Daoy (cell line): ENCODE measurements around the gene PHYH. TPM values are rescaled to one million over a fixed set of nuclear protein-coding genes. Genes with fewer than 3 reads are reported as not detected.
"Not testable (repeated sequence)": the region's sequence is repeated elsewhere in the genome, so short reads cannot be mapped to it uniquely, and the experiment has no call there.

Experiments
- DNase-seq: peaks from one replicate; pipeline ENCODE4 v3.0.0-alpha.2; 2015; ENCODE audit warnings: low read depth
- total RNA-seq: library from RNA; depleted of rRNA; stranded (reverse); fragments of >200 nt; shearing (Covaris generic); gene quantifications from 2 replicates; pipeline ENCODE4 v1.2.3, GENCODE V29; 2014

Gene PHYH
- total RNA-seq, 1 experiment from 2014 or later, result 1.7 TPM

DNA sequence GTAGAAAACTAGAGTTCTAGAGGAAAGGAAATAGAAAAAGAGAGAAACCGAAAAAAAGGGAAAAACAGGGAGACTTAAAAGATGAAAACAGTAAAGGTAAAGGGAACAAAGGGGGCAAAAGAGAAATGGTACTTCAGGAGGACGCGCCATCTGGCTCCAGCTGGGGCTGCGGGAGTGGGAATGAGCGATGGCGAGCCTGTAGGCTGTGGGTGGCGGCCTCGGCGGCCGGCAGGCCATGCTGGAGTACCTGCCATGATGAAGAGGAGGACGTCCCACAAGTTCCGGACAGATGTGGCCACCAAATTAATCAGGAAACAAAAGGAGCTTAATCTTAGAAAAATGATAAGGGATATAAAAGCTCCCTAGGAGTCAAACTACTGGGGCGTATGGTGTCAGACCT, 21.7 kb upstream of the PHYH start:
- no peak for DNase-seq

DNA sequence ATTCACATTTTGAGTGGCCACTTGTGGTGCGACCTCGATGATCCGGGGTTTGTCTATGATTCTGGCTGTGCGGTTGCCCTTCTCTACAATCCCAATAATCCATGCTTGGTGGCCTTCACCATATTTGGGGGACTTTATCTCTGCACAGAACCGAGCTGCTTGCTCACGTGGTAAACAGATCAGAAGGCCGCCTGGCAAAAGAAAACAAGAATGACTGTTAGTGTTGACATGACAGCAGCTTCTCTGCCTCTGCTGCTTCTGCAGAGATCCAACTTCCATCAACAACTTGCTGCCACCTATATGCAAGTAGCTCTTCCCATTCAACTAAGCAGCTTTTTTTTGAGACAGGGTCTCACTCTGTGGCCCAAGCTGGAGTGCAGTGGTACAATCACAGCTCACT, 19.3 kb upstream of the PHYH start:
- DNase-seq, result no peak

DNA sequence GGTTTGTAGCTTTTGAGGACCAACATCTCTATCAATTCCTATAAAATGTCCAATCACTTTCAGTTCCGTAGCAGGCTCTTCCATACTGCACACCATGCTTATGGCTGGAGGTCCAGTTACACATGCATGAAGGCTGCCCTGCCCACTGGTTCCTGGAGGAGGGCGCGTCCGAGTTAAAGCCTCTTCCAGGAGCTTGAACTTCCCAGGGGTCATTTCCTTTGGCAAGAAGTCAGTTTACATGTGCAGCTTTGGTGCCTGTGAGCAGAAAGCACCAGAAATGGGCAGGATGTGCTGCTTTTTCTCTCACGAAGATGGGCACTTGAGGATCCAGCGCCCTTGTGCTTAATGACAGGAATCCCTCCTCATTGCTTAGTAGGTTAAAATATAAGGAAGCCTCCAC, 17.6 kb upstream of the PHYH start:
- no peak for DNase-seq

DNA sequence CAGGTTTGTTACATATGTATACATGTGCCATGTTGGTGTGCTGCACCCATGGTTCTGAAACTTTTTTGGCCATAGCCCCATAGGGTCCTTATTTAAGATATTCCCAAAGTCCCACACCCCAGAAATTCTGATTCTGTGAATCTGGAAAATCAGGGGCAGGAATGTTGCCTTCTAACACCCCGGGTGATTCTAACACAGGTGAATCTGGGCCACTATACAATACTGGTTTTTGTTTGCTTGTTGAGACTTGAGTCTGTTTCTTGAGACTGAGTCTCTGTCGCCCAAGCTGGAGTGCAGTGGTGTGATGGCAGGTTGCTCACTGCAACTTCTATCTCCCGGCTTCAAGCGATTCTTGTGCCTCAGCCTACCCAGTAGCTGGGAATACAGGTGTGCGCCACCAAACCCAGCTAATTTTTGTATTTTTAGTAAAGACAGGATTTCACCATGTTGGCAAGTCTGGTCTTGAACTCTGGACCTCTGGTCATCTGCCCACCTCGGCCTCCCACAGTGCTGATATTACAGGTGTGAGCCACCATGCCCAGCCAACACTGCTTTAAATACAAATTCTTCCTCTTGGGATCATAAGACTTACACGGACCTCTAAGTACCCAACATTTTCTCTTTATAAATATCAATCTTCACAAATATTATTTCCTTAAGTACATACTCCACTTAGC, 16.9 kb upstream of the PHYH start:
- no peak for DNase-seq

DNA sequence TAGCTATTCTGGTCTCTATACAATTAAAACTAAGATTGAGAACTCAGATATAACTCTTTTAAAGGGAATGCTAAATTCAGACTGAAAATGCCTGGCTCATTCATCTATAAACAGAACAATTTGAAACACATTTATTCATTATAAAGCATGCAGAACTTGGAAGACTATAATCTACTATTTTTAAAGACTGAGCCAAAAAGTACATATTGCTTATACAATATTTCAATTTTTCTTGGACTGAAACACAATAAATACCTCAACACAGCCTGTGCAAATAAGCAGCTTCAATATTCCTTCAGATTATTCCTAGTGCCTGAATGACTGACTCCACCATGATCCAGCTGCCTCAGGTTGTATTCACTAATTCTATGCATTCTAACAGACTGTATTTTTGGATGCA, 15.5 kb upstream of the PHYH start:
- no peak for DNase-seq

DNA sequence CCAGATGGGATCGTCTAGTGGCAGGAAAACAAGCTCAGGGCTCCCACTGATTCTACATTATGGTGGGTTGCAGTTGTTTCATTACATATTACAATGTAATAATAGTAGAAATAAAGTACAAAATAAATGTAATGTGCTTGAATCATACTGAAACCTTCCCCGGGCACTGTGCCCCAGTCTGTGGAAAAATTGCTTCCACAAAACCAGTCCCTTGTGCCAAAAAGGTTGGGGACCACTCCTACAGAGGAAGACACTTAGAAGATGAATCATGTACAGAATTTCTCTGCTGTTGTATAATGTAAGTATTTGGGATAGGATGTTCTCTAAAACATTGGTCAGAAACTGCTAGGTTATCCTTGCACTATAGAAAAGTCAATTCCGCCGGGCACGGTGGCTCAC, 11.3 kb upstream of the PHYH start:
- no peak for DNase-seq

DNA sequence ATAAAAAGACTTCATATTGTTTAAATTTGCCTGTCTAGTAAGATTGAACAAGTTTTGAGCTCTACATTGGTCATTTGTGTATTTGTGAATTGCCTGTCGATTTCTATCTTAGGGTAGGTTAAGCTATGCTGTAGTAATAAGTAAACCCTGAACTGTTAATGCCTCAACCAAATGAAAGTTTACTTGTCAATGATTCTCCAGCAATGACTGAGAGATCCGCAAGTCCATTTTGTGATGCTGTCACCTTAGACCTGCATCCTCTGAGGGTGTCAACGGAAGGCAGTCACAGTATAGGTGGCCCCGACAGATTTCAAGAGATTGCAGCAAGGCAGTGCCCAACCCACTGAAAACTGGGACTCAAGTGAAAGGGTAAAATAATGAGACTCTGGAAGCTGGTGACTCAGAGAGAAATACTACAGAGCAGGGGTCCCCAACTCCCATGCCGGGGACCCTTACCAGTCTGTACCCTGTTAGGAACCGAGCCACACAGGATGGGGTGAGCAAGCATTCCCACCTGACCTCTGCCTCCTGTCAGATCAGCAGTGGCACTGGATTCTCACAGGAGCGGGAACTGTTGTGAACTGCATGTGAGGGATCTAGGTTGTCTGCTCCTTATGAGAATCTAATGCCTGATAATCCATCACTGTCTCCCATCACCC, 10.8 kb upstream of the PHYH start:
- DNase-seq, result no peak

DNA sequence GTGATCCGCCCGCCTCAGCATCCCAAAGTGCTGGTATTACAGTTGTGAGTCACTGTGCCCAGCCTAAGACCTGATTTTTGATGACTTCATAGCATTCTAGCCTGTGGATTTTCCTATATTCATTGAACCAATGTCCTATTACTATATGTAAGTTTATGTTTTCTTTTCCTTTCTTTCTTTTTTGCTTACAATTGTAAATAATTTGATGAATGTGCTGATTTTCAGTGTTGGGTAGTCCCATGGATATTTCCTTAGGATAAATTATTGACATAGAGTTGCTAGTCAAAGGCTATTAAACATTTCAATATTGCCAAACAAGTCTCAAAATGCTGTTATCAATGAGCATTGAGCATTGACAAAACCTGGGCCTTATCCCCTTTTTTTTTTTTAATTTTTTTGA, 9.9 kb upstream of the PHYH start:
- no peak for DNase-seq

DNA sequence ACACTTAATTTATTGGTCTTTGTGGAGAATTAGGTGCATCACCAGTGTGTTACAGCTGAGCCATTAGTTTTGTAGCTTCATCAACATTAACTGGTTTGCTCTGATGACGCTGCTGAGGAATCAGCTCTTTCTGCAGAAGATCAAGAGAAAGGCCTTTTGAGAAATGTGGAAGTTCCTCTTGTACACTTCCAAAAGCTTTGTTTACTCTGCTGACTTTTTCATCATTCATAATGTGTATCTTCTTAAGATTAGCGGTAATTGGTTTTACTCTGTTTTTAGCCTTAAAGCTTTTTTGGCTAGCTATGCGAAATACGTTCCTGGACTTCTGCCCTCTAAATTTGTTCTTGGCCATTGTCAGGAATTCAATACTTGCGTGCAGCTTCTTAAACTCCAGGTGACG, 8.2 kb upstream of the PHYH start:
- DNase-seq, result no peak

DNA sequence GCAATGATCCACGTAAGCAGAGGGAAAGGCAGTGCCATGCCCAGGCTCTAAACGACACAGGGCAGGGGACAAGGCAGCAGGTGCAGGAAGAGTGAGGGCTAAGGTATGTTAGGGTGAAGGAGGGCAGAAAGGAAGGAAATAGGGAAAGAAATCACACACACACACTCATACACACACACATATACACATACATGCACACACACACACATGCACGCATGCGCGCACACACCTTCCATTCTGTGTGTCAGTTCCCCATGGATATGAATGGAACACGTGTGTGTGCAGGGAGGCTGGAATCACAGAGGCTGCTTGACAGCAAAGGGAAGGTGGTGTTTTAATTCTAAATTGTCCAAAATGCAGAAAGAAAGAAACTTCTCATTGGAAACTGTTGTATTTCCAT, 6.2 kb upstream of the PHYH start:
- DNase-seq, result no peak

DNA sequence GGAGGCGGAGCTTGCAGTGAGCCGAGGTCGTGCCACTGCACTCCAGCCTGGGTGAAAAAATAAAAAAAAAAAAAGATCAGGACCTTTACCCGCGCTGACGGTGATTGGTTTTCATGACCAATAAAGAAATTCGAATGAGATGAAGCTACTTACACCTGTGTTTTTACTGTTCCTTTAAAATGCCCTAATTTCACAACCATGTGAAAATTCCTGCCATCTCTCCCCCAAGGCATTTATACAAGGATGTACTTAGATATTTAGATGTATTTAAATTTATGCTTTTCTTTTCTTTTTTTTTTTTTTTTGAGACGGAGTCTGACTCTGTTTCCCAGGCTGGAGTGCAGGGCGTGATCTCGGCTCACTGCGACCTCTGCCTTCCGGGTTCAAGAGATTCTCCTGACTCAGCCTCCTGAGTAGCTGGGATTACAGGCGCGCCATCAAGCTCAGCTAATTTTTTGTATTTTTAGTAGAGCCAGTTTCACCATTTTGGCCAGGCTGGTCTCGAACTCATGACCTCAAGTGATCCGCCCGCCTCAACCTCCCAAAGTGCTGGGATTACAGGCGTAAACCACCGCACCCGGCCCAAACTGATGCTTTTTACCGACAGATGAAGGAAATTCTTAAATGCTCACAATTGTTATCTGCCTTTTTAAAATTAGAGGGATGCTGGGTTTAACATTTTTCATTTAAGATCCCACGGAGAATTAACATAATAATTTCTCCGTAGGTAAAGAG, 3.1 kb upstream of the PHYH start:
- DNase-seq, result no peak

DNA sequence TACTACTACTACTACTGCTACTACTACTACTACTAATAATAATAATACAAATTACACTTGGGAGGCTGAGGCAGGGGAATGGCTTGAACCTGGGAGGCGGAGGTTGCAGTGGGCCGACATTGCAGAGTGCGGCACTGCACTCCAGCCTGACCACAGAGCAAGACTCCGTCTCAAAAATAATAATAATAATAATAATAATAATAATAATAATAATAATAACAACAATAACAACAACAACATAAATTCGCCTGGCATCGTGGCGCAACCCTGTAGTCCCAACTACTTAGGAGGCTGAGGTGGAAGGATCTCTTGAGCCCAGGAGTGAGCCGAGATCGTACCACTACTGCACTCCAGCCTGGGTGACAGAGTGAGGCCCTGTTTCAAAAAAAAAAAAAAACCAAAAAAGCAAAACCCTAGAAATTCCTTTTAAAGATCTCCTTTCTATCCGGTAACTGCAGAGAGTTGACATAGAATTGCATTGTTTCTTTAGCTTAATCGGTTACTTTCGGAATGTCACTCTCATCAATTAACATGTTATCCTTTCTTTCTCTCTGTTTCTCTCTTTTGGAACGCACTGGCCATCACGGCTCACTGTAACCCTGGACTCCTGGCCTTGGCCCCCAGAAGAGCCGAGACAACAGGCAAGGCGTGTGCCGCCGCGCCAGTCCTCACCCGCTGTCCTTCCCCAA, 972 bp downstream of the PHYH start:
- no peak for DNase-seq

DNA sequence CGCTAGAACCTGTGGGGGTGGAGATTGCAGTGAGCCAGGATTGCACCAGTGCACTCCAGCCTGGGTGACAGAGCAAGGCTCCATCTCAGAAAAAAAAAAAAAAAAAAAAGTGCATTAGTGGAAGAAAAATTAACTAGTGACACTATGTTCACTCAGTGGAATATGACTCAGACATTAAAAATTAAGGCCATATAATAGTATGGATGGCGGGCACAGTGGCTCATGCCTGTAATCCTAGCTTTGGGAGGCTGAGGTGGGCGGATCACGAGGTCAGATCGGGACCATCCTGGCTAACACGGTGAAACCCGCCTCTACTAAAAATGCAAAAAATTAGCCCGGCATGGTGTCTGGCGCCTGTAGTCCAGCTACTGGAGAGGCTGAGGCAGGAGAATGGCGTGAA, 3.4 kb downstream of the PHYH start:
- DNase-seq, result no peak

DNA sequence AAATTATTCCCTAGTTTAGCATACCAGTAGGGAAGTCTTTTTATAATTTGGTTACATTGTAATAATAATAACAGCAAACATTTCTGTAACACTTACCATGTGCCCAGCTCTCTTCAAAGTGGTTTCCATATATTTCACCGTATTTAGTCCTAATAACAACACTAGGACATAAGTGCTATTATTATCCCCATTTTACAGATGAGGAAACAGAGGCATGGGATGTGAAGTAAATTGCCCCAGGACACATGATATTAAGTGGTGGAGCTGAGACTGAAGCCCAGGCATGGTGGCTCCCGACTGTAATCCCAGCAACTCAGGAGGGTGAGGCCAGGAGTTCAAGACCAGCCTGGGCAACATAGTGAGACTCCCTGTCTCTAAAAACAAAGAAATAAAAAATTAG, 5.1 kb downstream of the PHYH start:
- no peak for DNase-seq

DNA sequence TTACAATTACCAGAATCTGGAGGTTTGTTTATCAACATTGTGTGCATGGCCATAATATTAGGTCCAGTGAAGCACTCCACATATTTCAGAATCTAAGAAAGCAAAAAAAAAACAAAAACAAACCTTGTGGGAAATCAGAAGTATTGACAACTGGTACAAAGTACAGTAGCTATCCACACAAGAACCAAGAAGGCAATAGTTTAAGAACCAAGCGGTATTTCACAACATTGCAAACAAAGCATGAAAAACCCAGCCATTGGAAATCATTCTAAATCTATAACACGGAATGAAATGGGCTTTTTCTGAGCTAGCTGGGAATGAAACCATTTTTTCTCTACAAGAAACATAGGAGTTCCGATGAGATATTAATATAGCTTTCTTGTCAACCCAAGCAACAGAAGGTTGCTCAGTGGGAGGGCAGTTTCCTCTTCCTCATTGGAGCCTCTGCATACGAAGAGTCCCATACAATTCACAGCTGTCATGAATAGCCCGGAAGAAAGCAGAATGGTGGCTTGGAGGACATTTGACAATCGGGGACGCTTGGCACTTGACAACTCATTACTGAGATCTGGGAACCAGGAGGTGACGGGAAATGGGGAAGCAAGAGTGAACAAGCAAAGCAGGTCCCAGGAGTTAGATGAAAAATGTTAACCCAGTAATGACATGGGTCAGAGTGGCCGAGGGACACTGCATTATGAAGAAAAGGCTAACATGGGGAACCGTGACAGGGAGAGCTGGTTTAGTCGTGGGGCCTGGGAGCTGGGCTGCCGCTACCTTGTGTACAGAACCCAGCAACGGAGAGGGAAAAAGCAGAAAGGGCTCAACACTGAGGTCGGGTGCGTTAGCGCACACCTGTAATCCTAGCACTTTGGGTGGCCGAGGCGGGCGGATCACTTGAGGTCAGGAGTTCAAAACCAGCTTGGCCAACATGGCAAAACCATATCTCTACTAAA, 7.8 kb downstream of the PHYH start:
- DNase-seq, result no peak

DNA sequence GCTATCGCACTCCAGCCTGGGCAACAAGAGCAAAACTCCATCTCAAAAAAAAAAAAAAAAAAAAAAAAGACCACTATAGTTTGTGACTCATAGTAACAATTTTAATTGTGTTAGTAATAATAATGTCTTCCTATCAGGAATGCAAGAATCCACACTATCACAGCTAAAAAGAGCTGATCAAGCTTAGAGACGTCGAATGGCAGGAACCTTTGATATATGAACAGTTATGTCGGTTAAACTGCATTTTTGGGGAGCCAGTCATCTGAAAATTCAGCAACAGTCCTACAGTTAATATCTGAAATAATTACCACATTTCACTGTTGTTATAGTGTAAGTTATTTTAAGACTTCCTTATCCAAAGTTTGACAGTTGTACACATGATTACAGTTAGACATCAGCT, 8.8 kb downstream of the PHYH start:
- DNase-seq, result no peak

DNA sequence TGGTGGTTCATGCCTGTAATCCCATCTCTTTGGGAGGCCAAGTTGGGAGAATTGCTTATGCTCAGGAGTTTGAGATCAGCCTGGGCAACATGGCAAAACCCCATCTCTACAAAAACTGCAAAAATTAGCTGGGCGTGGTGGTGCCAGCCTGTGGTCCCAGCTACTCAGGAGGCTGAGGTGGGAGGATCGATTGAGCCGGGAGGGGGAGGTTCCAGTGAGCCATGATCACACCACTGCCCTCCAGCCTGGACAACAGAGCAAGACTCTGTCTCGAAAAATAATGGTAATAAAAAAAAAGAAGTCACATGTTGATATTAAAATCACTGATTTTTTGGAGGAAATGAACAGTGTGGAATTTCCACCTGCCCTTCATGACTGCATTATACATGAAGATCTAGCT, 15.8 kb downstream of the PHYH start:
- DNase-seq, result no peak

DNA sequence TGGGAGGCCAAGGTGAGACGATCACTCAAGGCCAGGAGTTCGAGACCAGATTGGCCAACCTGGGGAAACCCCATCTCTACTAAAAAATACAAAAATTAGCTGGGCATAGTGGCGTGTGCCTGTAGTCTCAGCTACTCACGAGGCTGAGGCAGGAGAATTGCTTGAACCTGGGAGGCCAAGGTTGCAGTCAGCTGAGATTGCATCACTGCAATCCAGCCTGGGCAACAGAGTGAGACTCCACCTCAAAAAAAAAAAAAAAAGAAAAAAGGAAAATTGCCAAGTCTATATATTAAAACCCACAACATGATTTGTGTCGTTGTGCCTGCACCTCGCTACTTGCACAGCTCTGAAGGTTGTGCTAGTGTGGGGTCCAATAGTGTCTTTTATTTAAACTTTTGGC, 17.5 kb downstream of the PHYH start:
- DNase-seq, result not testable (repeated sequence)

DNA sequence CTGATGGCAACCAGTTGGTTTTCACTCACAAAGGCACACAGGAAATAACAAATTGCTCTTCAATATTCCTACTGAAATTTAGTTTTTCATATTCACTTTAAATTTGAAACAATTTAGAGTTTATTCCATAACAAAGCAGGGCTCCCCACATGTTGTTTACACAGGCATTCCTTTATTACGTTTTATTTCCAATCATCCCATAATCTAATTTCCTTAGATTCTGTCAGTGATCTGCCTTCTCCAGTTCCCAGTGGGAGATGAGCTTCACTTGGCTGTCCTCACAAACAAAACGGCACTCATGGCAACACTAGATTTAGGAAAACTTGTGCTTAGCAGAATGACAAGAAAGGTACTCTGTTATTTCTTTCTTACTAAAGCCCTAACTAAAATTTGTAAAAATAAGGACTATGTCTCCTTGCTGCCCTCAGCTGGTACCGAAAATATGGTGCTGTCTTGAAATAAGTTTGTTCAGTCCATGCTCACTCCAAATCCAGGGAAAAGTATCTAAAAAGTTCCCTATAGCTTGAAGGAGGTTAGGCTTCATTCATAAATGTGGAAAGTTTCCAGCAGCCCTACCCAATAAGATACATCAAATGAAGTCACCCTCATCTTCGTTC, 23.0 kb downstream of the PHYH start:
- no peak for DNase-seq

DNA sequence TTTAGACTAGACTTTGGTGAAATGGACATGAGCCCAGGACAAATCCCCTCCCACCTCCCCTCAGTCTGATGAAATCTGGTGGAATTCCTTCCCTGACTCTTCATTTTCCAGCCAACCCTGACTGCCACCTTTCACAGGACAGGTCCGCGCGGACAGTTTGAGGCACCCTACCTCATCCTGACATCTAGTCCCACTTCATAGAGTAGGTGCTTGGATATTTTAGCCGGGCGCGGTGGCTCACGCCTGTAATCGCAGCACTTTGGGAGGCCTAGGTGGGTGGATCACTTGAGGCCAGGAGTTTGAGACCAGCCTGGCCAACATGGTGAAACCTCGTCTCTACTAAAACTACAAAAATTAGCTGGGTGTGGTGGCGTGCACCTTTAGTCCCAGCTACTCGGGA, 23.7 kb downstream of the PHYH start:
- not testable (repeated sequence) for DNase-seq

DNA sequence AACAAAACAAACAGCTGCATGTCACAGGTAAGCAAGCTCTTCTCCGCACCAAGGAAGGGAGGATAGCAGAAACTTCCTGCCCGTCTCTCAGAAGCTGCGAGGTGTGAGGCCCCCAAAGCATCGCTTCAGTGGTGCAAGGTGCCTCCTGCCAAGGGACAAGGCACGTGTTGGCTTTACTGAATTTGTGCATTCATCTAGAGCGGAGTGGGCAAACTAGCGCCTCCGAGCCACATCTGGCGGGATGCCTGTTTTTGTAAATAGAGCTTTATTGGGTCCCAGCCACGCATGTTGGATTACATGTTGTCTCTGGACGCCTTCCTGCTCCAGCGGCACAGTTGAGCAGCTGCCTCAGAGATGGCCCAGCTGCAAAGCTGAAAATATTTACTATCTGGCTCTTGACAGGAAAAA, 27.7 kb downstream of the PHYH start:
- DNase-seq, result no peak
